ENCODE measurements around the gene BMAL1. TPM values are rescaled to one million over a fixed set of nuclear protein-coding genes. Genes with fewer than 3 reads are reported as not detected.

BMAL1 gene
- total RNA-seq, 2 donors from 2014 or later: 3.7 to 7.2 TPM

DNA sequence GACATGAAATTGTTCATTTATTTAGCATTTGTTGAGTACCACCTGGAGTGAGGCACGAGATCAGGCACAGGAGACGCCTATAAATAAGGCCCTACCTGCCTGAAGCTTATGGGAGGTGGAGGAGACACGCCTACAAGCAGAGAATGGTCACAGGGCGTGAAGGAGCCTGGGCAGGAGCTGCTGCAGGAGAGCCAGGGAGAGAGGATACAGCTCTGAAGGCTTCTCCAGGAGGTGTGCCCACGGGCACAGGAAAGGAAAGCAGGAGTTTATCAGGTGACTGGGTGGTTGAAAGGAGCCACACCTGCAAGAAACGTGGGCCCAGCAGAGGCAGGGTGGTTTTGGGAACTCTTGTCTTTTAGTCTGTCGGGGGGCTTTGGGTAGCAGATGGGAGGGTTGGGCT, 70.3 kb downstream of the BMAL1 start:
- H3K4me1 ChIP-seq (ENCODE audit: control insufficient read depth, insufficient read depth, low read length): no peaks in the 10 kb centered on the region
- TF ChIP-seq, protein P1, sequence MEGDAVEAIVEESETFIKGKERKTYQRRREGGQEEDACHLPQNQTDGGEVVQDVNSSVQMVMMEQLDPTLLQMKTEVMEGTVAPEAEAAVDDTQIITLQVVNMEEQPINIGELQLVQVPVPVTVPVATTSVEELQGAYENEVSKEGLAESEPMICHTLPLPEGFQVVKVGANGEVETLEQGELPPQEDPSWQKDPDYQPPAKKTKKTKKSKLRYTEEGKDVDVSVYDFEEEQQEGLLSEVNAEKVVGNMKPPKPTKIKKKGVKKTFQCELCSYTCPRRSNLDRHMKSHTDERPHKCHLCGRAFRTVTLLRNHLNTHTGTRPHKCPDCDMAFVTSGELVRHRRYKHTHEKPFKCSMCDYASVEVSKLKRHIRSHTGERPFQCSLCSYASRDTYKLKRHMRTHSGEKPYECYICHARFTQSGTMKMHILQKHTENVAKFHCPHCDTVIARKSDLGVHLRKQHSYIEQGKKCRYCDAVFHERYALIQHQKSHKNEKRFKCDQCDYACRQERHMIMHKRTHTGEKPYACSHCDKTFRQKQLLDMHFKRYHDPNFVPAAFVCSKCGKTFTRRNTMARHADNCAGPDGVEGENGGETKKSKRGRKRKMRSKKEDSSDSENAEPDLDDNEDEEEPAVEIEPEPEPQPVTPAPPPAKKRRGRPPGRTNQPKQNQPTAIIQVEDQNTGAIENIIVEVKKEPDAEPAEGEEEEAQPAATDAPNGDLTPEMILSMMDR (conservative IDR thresholded peaks at IDR 0.05): no peak
- Mint-ChIP-seq H3K4me1 (peaks cover 8% of the 10 kb centered on the region), H3K9me3 (peaks cover 2% of the 10 kb centered on the region), H3K4me3 (no peak overlapping the region), H3K27ac (no peak overlapping the region), H3K36me3 (ENCODE audit: low read depth) (no peaks in the 10 kb centered on the region), H3K27me3 (ENCODE audit: insufficient read depth) (peaks cover 2% of the 10 kb centered on the region)
- H3K27me3 ChIP-seq (ENCODE audit: control insufficient read depth, insufficient read depth, low read length, poor library complexity, severe bottlenecking): no peaks in the 10 kb centered on the region
- H3K9me3 ChIP-seq (ENCODE audit: control insufficient read depth, low read length): peaks cover 4% of the 10 kb centered on the region
- no peak overlapping the region for H3K27ac ChIP-seq (ENCODE audit: low read depth, low read length)
- no peak for DNase-seq
- no peaks in the 10 kb centered on the region for H3K36me3 ChIP-seq (ENCODE audit: control insufficient read depth, insufficient read depth, low read length)
- WGBS, 2 experiments (ENCODE audit: insufficient coverage in 1 of 2, insufficient read length in 1 of 2): 85% methylated on average over 6 to 7 of the region's 7 CpGs
- no peak overlapping the region for H3K9ac ChIP-seq (ENCODE audit: extremely low read depth, low read length, poor library complexity, severe bottlenecking)
- no peak overlapping the region for H3K4me3 ChIP-seq (ENCODE audit: low read length)

DNA sequence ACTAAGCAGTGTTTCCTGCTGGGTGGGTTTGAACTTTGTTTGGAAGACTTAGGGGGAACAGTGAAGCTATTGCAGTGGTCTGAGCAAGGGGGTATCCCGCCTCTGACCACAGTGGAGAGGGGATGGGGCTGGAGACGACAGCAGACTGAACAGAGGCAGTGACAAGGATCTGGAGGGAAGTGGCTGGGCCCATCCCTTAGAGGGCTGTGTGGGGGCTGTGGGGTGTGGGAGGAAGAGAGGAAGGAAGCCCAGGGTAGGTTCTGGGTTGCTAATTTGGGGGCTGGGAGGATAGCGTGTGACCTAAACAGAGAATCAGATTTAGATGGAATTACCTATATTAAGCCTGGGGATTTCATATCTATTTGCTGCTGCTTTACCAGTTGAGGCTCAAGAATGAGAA, 70.7 kb downstream of the BMAL1 start:
- peaks cover 2% of the 10 kb centered on the region for H3K27me3 Mint-ChIP-seq (ENCODE audit: insufficient read depth)
- H3K27ac ChIP-seq (ENCODE audit: low read depth, low read length): no peak overlapping the region
- WGBS, 2 experiments (ENCODE audit: insufficient coverage in 1 of 2, insufficient read length in 1 of 2): 90 to 94% methylated on average over 3 of the region's 3 CpGs
- H3K9me3 ChIP-seq (ENCODE audit: control insufficient read depth, low read length): no peaks in the 10 kb centered on the region
- H3K4me1 ChIP-seq (ENCODE audit: control insufficient read depth, insufficient read depth, low read length): no peaks in the 10 kb centered on the region
- peaks cover 8% of the 10 kb centered on the region for H3K4me1 Mint-ChIP-seq
- H3K27me3 ChIP-seq (ENCODE audit: control insufficient read depth, insufficient read depth, low read length, poor library complexity, severe bottlenecking): no peaks in the 10 kb centered on the region
- H3K4me3 ChIP-seq (ENCODE audit: low read length): no peak overlapping the region
- no peaks in the 10 kb centered on the region for H3K36me3 Mint-ChIP-seq (ENCODE audit: low read depth)
- DNase-seq: no peak
- no peak overlapping the region for H3K4me3 Mint-ChIP-seq
- TF ChIP-seq, protein P1 (conservative IDR thresholded peaks at IDR 0.05): no peak
- no peaks in the 10 kb centered on the region for H3K36me3 ChIP-seq (ENCODE audit: control insufficient read depth, insufficient read depth, low read length)
- H3K27ac Mint-ChIP-seq: no peak overlapping the region
- peaks cover under 1% of the 10 kb centered on the region for H3K9me3 Mint-ChIP-seq
- no peak overlapping the region for H3K9ac ChIP-seq (ENCODE audit: extremely low read depth, low read length, poor library complexity, severe bottlenecking)

DNA sequence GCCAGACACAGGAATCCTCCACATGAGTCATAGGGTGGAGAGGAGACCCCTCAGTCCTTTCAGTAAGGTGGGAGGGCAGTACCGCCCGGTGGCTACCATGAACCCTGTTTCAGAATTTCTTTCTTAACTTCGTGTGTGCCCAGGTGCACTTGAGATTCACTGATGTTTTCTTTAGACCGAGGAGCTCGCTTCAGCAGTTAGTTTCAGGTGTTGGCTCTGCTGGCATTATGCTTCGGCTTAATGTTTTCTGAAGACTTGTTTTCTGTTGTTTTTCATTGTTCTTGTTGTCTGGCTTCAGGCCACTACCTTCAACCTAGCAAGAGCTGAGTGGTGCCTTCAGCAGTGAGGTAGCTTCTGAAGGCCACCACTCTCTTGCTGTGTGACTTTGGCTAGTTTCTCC, 71.5 kb downstream of the BMAL1 start:
- Mint-ChIP-seq H3K36me3 (ENCODE audit: low read depth) (no peaks in the 10 kb centered on the region), H3K4me1 (peaks cover 8% of the 10 kb centered on the region), H3K4me3 (no peak overlapping the region), H3K9me3 (no peaks in the 10 kb centered on the region), H3K27me3 (ENCODE audit: insufficient read depth) (peaks cover 2% of the 10 kb centered on the region), H3K27ac (no peak overlapping the region)
- Histone ChIP-seq H3K27ac (ENCODE audit: low read depth, low read length) (no peak overlapping the region), H3K27me3 (ENCODE audit: control insufficient read depth, insufficient read depth, low read length, poor library complexity, severe bottlenecking) (no peaks in the 10 kb centered on the region), H3K36me3 (ENCODE audit: control insufficient read depth, insufficient read depth, low read length) (no peaks in the 10 kb centered on the region), H3K9me3 (ENCODE audit: control insufficient read depth, low read length) (no peaks in the 10 kb centered on the region), H3K4me1 (ENCODE audit: control insufficient read depth, insufficient read depth, low read length) (no peaks in the 10 kb centered on the region), H3K4me3 (ENCODE audit: low read length) (no peak overlapping the region), H3K9ac (ENCODE audit: extremely low read depth, low read length, poor library complexity, severe bottlenecking) (no peak overlapping the region)
- WGBS, 2 experiments (ENCODE audit: insufficient coverage in 1 of 2, insufficient read length in 1 of 2): 92 to 94% methylated on average over 4 to 6 of the region's 6 CpGs
- DNase-seq: no peak
- TF ChIP-seq, protein P1 (conservative IDR thresholded peaks at IDR 0.05): no peak

All from endodermal cell (in vitro differentiated cells).